Astrocyte of the cerebellum (primary cell): Measurements from ENCODE around the gene AGAP5.

Experiments used
- DNase-seq: peaks from one replicate; pipeline ENCODE4 v3.0.0-alpha.2; 2011; ENCODE audit warnings: low read depth
- H3K4me3 ChIP-seq: 2 replicates; pipeline ENCODE4 v1.5.1; 2011; ENCODE audit warnings: mild to moderate bottlenecking, low read depth, low read length, moderate library complexity
- CTCF ChIP-seq: IDR thresholded peaks from 2 replicates; pipeline ENCODE4 v1.5.1; 2012; ENCODE audit warnings: low read length, low read depth, moderate library complexity, mild to moderate bottlenecking; ENCODE audit errors: missing control alignments
- in situ Hi-C: cut with HindIII; loops from 2 replicates; pipeline ENCODE4 v1.10.0; 2017; ENCODE audit warnings: low sequenced_read_pairs

AGAP5 gene

GRCh38 chr10:73644015-73644743, 53.7 kb downstream of the AGAP5 start:
- peak; percentile 66 for DNase-seq
- H3K4me3 ChIP-seq, result no peak overlapping the region
- in situ Hi-C loops, result no loop called here
- peak; percentile 80 for TF ChIP-seq CTCF

- no peak for DNase-seq
- H3K4me3 ChIP-seq, result no peak overlapping the region
- in situ Hi-C loops, result no loop called here
- no peak for TF ChIP-seq CTCF
Measured at GRCh38 chr10:73643362-73643761, 54.5 kb downstream of the AGAP5 start.

- no peak for TF ChIP-seq CTCF
- DNase-seq, result no peak
- H3K4me3 ChIP-seq, result no peak within 1 kb of the TSS
- in situ Hi-C loops, result no loop called here
Measured at GRCh38 chr10:73641328-73642060, 56.4 kb downstream of the AGAP5 start, which contains the start of gene MYOZ1. TSS of gene MYOZ1 (minus strand) at chr10:73641474. CDS start at chr10:73640017, 1,457 bp downstream.

- in situ Hi-C loops, result no loop called here
- no peak overlapping the region for H3K4me3 ChIP-seq
- DNase-seq, result no peak
- TF ChIP-seq CTCF, result no peak
Measured at GRCh38 chr10:73639286-73639685, 58.6 kb downstream of the AGAP5 start.

- no peak overlapping the region for H3K4me3 ChIP-seq
- no peak for DNase-seq
- in situ Hi-C loops, result no loop called here
Measured at GRCh38 chr10:73635781-73636180, 62.1 kb downstream of the AGAP5 start.

GRCh38 chr10:73634421-73634820, 63.5 kb downstream of the AGAP5 start:
- DNase-seq, result no peak
- no peak for TF ChIP-seq CTCF
- in situ Hi-C loops, result no loop called here
- no peak overlapping the region for H3K4me3 ChIP-seq

More at GRCh38 chr10:73635781-73636180, 62.1 kb downstream of the AGAP5 start:
- no peak for TF ChIP-seq CTCF
